ENCODE results near the gene MCEE.
"Not testable (repeated sequence)": the region's sequence is repeated elsewhere in the genome, so short reads cannot be mapped to it uniquely, and the experiment has no call there.

Gene MCEE

DNA sequence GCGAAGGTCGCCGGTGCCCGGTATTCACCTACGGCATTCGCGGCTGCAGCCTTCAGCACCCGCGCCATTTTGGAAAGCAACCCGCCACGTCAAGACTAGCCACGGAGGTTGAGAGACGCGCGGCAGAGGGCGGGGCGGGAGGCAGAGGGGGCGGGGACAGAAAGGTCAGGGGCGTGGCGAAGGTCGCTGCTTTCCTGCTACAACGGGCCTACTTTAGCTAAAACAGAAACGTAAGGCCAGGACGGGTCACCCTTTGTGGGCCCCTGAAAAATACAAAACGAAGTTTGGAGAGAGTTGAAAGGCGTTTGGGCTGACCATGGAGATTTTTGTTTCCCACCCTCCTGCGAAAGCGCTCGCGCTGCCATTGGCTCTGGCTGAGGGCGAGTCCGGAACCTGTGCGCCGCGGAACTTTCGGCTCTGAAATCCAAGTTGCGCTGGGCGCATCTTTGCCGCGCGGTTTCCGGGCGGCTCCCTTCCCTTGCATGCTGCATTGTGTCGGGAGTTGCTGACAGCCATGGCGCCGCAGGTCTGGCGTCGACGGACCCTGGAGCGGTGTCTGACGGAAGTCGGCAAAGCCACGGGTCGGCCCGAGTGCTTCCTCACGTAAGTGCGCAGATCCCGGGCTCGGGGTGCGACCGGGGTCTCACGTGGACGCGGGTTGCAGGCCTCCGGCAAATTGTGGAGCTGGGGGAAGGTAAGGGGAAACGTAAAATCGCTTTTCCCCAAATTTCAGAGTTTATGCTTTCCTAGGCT, at the start of gene MCEE, which contains the start of gene MPHOSPH10:
Gene MCEE, minus strand, starts transcription at position 78 of the 753 bp plus-strand sequence. Its CDS starts 10 bp downstream, at position 68.
Gene MPHOSPH10, plus strand, starts transcription at position 483 of the 753 bp plus-strand sequence. Its CDS starts 32 bp downstream, at position 515.
- peak; percentile 94 for DNase-seq (ENCODE audit: low spot score)

DNA sequence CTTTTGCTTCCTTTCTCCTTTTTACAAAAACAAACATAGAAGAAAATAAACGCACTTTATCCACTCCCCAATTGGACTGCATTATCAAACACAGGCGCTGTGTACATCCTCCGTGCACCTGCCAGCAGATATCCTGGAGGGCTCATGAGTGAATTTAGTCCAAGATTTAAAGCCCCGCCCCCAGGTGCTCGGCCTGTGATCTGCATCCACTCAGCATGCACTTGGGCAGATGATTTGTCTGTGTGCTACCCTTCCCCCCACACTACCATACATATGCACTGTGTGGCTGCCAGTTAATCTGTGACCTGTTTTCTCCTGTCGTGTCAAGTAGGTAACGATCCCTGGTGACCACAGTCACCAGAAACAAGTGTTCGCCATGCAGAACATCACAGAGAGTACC, 48.8 kb upstream of the MCEE start:
- DNase-seq (ENCODE audit: low spot score): not testable (repeated sequence)

DNA sequence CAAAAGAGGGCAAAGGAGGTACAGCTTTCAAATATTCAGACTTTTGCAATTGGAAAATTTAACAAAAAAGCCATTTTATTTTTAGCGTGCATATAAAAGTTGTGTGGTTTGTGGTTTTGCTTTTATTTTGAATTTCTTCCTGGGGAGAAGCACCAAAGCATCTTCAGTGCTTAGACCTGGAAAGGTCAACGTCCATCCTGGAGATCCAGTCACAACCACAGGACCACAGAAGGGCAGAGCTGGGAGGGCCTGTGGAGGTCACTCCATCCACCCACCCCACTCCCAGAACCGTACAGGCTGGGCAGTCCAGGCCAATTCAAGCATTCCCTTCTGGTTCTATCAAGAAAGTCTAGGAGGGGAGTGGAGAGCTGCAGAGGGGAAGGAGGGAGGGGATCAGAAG, 44.2 kb upstream of the MCEE start:
- DNase-seq (ENCODE audit: low spot score): no peak

DNA sequence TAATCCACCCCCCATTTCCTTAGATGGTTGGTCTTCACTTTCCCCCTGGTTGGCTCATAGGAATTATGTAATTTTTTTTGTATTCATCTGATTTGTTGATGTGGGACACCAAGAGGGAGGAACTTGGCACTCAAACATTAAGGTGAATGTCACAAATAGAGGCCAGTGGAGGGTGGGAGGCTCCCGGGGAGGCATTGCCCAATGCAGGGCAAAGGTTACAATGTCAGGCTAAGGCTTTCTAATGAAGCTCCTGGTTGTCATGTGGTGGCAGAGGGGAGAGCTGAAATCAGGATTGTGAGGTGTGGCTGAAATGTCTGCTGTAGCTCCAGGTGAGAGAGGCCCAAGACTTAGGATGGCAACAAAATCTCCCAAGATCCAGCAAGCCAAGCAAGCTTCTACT, 43.1 kb upstream of the MCEE start:
- no peak for DNase-seq (ENCODE audit: low spot score)

DNA sequence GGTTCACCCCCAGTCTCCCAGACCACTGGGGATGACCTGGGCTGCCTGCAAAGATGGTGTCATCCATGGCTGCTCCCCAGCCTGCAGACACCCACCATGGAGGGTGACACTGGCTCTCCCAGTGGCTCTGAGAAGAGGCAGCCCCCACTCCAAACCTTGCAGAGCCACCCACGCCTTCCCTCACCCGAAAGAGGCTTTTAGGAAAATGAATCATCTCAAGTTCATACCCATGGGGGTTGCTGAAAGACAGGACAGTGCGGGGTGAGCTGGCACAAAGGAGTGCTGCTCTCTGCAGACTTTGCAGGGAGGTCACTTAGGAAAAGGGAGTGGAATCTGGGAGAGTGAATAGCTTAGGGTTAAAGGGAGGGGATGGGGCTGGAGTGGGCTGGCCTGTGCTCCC, 36.8 kb upstream of the MCEE start:
- no peak for DNase-seq (ENCODE audit: low spot score)

DNA sequence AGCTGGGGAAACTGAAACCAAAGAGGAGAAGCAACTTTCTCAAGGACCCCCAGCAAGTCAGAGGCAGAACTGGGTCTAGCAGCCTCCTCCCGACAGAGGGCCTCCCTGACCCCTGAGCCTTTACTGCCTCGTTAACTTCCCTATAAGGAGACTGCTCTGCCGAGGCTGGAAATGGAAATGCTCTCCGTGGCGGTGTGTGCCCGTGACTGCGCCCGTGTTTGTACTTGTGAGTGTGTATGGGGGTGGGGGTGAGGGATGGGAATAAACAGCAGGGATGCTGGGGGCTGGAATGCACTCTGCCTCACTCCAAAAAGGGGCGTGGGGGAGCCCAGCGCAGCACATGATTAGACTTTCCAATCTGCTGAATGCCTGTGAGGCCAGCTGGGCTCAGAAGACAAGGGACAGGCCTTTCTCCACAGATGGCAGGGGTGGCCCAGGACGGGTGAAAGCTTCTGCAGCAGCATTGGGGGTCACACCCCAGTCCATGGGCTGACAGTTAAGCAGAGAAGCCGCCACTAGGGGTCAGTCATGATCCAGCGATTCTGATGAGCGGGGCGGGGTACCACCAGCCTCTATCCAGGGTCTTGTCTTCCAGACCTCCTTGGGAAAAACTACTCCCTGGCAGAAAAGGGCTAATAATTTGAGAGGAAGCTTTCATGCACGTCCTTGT, 27.2 kb upstream of the MCEE start:
- peak; percentile 75 for DNase-seq (ENCODE audit: low spot score)

DNA sequence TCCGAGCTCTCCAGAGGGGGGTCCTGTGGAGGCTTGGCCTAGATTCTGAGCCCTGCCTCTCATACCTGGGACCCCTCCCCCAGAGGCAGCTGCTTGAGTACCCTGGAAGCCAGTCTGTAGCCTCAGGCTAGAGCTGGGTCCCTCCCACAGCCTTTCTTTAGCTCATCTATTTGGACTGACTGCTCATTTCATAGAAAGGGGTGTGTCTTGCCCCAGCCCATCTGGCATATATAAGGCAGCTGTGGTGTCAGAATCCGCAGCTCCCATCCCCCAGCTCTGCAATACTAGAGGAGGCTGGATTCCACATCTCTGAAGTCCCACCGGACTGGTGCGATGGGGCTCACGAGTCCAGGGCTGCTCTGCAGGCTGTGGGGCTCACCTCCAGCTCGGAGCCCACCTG, 26.5 kb upstream of the MCEE start:
- DNase-seq (ENCODE audit: low spot score): peak; percentile 34

DNA sequence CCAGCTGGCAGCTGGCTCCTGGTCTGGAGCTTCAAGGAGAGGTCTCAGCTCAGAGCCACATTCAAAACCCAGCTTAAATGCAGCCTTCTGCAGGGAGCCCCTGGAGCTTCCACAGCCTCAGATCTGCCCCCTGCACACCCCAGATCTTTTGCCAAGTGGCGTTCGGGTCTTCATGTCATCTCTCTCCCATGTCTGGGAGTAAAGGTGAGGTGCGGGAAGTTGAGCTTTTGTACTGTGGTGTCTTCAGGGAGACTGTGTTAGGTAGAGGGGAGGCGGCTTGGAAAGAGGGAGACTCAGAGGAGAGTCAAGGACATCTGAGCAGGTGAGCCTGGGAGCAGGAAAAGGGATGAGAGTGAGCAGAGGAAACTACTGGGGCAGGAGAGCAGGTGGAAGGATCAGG, 25.8 kb upstream of the MCEE start:
- DNase-seq (ENCODE audit: low spot score): no peak

DNA sequence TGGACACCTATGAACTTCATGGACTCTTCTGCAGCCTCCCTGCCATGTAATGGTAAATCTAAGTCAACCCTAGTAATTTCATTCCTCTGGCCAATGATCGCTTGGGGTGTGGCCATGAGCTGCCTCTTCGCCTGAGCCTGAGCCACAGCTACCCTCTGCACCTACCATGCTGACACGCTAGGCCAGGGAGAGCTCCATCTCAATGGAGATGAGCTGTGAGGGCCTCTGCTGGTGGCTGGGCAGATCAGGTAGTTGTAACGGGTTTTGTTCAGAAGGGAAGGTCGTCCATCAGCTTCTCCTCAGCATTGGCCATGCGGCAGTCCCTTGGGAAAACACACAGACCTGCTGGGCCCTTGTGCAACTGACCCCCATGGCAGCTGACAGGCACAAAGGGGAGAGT, 24.8 kb upstream of the MCEE start:
- DNase-seq (ENCODE audit: low spot score): peak; percentile 63

DNA sequence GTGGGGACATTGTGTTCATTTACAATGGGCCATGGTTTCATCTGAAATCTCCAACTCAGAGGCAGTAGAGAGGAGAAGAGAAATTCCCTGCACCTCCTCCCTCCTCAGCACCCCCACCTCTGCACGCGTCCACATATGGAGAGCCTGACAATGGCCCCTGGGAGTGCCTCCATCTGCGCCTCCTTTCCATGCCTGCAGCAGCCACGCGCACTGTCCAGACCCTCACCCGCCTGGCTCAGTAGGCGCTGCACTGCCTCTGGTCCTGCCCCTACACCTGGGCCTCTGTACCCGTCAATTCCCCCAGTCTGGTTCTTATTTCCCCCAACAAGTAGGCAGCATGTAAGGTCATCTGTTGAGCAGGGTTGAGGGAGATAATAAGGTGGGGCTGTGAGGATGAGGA, 24.2 kb upstream of the MCEE start:
- no peak for DNase-seq (ENCODE audit: low spot score)

DNA sequence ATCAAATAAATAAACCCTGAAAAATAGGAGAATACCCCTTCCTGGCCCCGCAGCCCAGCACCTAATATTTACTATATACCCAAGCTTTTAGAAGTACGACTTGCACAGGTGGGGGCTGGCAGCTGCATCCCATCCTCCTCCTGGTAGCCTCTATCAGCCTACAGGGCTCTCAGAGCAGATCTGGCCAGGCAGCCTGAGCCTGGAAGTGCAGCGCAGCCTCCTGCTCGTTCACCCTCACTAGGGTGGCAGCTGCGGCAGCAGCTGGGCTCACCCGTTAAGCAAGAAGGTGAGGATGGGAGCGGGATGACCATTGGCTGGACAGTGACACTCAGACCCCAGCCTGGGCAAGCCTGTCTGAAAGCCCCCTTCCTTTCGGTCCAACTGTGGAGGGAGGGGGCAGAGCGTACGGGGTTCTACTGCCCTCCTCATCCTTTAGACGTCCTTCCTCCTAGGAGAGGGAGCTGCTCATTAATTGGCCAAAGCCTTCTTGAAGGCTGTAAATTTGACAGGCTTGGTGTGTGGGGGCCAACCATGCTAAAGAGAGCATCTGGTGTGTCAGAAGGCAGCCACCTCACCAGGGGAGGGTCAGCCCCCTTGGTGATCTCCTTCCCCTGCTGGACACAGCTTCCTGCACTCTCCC, 23.7 kb upstream of the MCEE start:
- DNase-seq (ENCODE audit: low spot score): no peak

DNA sequence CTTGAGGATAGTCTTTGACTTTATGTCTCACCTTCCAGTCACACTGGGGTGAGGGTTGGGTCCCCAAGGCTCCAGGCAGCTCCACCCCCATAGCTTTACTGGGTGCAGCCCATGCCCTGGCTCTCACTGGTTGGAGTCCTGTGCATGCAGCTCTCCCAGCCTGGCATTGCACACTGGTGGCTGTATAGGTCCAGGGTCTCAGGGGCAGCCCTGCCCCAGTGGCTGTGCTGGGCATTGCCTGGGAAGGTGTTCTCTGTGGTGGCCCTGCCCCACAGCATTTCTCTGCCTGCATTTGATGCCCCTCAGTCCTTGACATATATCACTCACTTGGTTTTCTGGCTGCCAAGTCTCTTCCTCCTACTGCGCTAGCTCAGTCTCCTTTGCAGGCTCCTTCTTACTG, 21.6 kb upstream of the MCEE start:
- DNase-seq (ENCODE audit: low spot score): no peak

DNA sequence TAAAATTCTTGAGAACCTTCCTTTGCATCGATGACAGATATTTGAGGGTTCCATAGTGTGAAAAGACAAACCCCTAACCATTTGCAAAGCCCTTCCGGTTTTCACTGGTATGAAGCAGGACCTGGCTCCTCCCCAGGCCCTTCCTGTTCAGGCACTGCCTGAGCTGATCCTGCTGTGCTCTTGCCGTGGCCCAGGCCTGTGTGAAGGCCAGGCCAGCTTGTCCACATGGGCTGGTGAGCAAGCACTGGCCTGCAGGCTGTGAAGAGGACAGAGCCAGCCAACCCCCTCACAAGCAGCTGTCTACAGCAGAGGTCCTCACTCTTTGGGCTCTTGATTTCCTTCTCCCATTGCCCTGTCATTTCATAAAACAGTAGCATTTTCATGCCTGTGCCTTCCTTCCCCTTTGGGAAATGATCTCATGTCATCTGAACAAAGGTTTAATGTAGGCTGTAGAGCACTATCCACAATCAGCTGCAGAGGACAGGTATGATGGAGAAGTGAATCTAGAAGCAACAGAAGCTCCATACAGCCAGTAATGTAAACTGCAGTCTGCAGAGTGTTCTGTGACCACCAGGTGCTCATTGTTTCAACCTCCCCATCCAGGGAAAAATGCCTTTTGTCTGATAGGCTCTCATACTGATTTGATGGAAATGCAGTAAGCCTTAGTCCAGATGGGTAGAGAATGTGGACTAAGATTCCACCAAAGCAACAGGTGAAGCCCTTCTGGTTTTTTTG, 20.2 kb upstream of the MCEE start:
- DNase-seq (ENCODE audit: low spot score): no peak

DNA sequence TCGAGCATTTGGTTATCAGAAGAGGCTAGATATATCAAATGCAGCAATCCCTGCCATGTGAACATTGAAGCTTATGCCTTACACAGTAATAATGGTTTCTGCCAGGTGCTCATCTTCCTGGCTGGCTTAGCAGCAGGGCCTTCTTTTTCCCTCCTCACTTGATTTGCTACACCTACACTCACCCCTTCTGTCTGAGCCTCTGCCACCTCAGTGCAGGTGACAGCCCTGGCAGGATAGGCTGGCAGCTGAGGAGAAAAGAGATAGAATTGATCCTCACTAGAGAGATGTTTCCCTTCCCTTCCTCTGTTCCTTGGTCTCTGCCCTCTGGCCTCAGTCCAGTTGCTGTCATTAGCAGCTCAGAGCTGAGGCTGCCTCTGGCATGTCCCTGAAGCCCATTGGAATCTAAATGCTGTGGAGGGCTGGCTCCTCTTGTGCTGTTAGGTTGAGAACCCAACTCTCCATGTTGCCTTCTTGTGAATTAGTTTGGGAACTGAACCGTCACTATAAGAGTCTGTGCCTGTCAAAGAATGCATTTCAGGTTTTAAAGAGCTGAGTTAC, 18.6 kb upstream of the MCEE start:
- DNase-seq (ENCODE audit: low spot score): no peak

DNA sequence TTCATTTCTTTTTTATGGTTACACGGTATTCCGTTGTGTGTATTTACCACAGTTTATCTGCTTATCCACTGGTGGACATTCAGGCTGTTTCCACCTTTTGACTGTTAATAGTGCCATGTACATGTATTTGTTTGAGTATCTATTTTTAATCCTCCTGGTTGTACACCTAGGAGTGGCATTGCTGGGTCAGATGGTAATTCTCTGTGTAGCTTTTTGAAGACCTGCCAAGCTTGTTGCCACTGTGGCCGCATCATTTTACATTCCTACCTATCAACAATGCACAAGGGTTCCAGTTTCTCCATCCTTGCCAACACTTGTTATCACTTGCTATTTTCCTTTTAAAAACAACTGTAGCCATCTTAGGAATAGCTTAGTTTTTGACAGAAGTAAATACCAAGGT, 13.8 kb upstream of the MCEE start:
- no peak for DNase-seq (ENCODE audit: low spot score)

DNA sequence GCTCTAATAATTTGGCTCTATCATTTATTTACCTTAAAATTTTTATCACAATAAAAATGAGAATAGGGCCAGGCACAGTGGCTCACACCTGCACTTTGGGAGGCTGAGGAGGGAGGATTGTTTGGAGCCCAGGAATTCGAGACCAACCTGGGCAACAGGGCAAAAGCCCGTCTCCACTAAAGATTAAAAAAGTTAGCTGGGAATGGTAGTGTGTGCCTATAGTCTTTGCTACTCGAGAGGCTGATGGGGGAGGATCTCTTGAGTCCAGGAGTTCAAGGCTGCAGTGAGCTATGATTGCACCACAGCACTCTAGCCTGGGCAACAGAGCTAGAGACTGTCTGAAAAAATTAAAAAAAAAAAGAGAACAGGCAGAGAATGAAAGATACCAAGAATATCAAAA, 6.1 kb upstream of the MCEE start:
- no peak for DNase-seq (ENCODE audit: low spot score)

DNA sequence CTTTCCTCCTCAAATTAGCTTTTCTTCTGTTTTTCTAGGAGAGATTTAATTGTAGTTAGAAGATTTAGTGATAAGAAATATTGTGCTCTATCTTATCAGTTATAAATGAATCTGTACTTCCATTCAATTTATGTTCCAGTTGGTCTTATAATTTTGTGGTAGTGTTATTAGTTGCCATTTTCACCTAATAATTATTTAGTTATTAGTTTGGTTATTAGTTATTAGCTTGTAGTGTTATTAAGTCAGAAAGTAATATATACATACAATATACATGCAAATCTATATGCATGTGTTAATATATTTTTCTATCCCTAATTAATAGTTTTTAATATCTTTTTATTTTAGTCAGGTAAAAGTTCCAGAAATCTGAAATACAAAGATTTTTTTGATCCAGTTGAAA, 3.6 kb upstream of the MCEE start:
- DNase-seq (ENCODE audit: low spot score): no peak

DNA sequence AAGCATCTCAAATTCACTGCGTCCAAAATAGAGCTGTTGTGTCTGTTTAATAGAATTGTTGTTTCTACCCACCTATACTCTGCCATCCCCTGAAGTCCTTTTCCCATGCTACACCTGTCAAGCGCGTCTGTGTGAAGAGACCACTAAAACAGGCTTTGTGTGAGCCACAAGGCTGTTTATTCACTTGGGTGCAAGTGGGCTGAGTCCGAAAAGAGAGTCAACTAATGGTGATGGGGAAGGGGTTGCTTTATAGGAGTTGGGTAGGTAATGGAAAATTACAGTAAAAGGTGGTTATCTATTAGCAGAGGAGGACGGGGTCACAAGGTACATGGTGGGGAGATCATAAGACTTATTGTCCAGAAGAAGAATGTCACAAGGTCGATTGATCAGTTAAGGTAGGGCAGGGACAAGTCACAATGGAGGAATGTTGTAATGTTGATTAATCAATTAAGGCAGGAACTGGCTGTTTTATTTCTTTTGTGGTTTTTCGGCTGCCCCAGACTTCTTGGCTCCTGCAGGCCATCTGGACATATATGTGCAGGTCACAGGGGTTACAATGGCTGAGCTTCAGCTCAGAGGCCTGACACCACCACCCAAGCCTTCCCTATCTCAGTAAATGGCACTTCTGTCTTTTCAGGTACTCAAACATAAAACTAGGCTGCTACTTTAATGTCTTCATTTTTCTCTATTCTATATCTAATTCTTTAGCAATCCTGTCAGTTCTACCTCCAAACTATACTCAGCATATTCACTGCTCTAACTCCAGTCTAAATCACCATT, 1.5 kb upstream of the MCEE start:
- DNase-seq (ENCODE audit: low spot score): not testable (repeated sequence)

DNA sequence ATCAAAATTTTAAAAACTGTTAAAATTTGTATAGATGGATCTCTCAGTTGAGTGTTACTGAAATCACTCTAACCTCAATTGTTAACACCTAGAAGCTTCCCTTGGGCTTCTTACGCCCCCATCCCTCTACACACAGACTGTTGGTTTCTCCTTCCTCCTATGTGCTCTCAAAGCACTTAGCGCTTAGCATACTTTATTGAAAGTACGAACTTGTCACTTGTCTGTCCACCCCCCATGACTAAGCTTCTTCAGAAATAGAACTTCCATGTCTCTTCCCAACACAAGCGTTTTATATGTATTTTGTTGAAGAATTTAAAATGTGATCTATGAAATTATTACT, 846 bp upstream of the MCEE start:
- DNase-seq (ENCODE audit: low spot score): no peak

DNA sequence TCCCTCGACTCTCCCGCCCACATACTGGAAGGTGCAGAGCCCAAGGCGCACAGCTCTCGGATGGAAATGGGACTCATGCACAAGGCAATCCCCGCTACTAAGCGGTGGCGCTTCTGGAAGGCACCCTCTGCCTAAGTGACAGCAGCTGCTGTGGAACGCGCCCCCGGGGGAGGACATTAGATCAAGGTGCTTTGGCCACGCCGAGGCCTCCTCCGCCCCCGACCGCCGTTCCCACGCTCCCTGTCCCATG, 202 bp downstream of the MCEE start:
- DNase-seq (ENCODE audit: low spot score): no peak

DNA sequence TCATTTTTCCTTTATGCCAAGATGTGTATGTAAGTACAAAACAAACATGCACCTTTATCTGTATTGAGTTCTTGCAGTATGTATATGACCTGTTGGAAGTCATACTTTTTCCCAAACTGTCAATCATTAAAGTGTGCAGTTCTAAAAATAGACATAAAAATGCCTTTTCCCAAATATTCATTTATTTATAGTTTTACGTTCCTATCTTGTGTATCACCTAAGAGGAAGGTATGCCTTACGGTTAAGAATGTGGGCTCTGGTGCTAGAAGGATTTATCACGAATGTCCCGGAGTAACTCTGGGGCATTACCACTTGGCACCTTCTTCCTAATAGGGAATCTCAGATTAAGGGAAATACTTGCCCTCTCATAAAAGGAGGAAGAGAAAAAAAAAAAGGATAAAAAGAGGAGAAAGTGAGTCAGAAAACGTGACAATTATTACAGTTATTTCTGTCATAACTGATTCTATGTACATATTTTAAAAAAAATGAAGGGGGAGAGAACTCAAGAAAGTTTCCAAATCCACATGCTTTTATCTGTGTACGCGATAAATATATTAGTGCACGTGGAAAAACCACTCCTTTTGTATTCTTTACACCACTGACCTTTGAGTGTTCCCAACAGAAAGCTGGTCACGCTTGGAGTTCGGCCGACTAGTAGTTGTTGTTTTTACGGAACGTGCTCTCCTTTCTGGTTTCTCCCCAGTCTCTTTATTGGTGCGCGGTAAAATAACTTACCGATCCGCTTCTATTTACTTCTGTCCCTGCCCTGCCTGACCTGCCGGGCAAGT, 721 bp downstream of the MCEE start:
- peak; percentile 26 for DNase-seq (ENCODE audit: low spot score)

All from NAMALWA (cell line).